HUES48 (cell line): Measurements from ENCODE around the gene CTDP1.
"Not testable (repeated sequence)": the region's sequence is repeated elsewhere in the genome, so short reads cannot be mapped to it uniquely, and the experiment has no call there.

Experiments used
- H3K27ac ChIP-seq: one replicate; pipeline ENCODE4 v1.7.0; 2013; ENCODE audit warnings: low read depth, low read length, inconsistent platforms
- H3K27me3 ChIP-seq: 2 replicates; pipeline ENCODE4 v1.6.1; 2013; ENCODE audit warnings: mild to moderate bottlenecking, low read length; ENCODE audit not compliant: control insufficient read depth, insufficient read depth
- H3K36me3 ChIP-seq: 2 replicates; pipeline ENCODE4 v1.6.1; 2013; ENCODE audit warnings: low read length; ENCODE audit not compliant: control insufficient read depth, insufficient read depth
- H3K4me1 ChIP-seq: 2 replicates; pipeline ENCODE4 v1.6.1; 2013; ENCODE audit warnings: mild to moderate bottlenecking, low read length; ENCODE audit not compliant: control insufficient read depth, insufficient read depth
- H3K4me3 ChIP-seq: 2 replicates; pipeline ENCODE4 v1.5.1; 2013; ENCODE audit warnings: mild to moderate bottlenecking, low read depth, low read length
- H3K9ac ChIP-seq: 2 replicates; pipeline ENCODE4 v1.6.1; 2013; ENCODE audit warnings: mild to moderate bottlenecking, low read depth, low read length, moderate library complexity
- H3K9me3 ChIP-seq: 2 replicates; pipeline ENCODE4 v1.6.1; 2013; ENCODE audit warnings: low read length; ENCODE audit not compliant: control insufficient read depth, insufficient read depth

CTDP1 gene

DNA sequence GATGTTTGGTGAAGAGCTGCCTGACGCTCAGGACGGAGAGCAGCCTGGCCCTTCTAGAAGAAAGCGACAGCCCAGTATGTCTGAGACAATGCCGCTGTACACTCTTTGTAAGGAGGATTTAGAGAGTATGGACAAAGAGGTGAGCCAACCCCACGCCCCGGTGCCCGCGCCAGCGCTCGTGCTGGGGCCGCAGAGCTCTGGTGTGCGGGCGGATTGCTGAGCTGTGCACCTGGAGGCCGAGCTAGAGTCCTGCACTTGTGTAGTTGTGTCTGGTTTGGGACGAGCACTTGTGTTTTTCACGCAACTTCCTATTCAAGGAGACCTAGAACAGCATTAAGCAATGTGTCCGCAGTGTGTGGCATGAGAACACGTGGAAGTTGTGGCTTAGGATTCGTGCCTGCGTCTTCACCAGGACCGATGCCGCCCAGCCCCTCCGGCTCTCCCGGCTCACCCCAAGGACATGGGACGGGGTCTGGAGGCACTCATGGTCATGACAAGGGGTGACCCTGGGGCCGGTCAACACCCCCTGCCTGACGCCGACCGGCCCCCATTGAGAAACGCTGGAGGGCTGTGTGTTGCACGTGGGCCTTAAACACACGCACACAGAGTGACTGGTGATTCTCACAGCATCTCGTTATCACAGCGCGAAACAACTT, 49.5 kb downstream of the CTDP1 start:
- Histone ChIP-seq H3K9ac (no peak overlapping the region), H3K36me3 (peaks cover 54% of the 10 kb centered on the region), H3K4me1 (no peaks in the 10 kb centered on the region), H3K9me3 (peaks cover 12% of the 10 kb centered on the region), H3K4me3 (no peak overlapping the region), H3K27ac (no peak overlapping the region), H3K27me3 (no peaks in the 10 kb centered on the region)

DNA sequence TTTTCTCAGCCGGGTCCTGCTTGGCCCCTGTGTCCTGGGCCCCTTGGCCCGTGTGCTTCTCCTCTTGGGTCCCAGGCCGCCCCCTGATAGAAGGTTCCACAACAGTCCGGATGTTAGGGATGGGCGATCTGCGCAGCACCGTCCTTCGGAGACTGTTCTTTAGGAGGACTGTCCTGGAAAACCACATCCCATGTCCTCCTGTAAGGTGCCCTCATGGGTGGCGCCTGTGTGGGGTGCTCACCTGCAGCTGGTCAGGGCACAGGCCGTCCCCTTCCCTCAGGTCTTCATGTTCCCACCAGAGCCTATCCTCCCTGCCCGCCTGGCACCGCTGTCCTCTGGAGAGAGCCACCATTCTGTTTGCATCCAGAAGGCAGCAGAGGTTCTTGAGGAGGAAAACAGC, 50.0 kb downstream of the CTDP1 start:
- H3K4me3 ChIP-seq = no peak overlapping the region
- peaks cover 12% of the 10 kb centered on the region for H3K9me3 ChIP-seq
- no peak overlapping the region for H3K27ac ChIP-seq
- peaks cover 53% of the 10 kb centered on the region for H3K36me3 ChIP-seq
- no peaks in the 10 kb centered on the region for H3K4me1 ChIP-seq
- no peaks in the 10 kb centered on the region for H3K27me3 ChIP-seq
- no peak overlapping the region for H3K9ac ChIP-seq

DNA sequence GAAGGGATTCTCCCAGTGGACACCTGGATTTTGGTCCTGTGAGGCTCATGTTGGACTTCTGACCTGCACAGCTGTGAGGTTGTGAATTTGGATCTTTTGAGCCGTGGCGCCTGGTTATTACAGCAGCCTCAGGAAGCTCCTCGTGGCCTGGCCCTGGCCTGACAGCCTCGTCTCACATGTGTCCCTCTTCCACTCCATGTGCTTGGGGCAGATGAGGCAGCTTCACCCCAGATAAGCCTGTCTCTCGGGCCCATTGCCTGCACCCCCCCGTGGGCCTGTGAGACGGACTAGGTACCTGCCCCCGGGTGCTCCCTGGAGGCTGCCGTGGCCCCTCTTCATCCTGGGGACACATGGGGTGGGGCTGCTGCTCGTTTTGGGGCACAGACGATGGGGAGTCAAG, 51.2 kb downstream of the CTDP1 start:
- Histone ChIP-seq H3K4me1 (no peaks in the 10 kb centered on the region), H3K36me3 (peaks cover 65% of the 10 kb centered on the region), H3K4me3 (no peak overlapping the region), H3K9ac (no peak overlapping the region), H3K27ac (no peak overlapping the region), H3K27me3 (no peaks in the 10 kb centered on the region), H3K9me3 (peaks cover 12% of the 10 kb centered on the region)

DNA sequence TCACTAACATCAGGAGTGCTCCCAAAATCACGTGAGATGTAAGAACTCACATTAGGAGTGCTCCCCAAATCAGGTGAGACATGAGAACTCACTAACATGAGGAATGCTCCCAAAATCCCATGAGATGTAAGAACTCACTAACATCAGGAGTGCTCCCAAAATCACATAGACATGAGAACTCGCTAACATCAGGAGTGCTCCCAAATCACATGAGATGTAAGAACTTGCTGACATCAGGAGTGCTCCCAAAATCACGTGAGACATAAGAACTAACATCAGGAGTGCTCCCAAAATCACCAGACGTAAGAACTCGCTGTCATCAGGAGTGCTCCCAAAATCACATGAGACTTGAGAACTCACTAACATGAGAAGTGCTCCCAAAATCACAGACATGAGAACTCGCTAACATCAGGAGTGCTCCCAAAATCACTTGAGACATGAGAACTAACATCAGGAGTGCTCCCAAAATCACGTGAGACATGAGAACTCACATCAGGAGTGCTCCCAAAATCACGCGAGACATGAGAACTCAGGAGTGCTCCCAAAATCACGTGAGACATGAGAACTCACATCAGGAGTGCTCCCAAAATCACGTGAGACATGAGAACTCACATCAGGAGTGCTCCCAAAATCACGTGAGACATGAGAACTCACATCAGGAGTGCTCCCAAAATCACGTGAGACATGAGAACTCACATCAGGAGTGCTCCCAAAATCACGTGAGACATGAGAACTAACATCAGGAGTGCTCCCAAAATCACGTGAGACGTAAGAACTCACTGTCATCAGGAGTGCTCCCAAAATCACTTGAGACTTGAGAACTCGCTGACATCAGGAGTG, 52.5 kb downstream of the CTDP1 start:
- Histone ChIP-seq H3K36me3 (peaks cover 77% of the 10 kb centered on the region), H3K9me3 (peaks cover 12% of the 10 kb centered on the region)
- H3K27me3 ChIP-seq, H3K27ac ChIP-seq, H3K4me1 ChIP-seq, H3K9ac ChIP-seq, H3K4me3 ChIP-seq: not testable (repeated sequence)

DNA sequence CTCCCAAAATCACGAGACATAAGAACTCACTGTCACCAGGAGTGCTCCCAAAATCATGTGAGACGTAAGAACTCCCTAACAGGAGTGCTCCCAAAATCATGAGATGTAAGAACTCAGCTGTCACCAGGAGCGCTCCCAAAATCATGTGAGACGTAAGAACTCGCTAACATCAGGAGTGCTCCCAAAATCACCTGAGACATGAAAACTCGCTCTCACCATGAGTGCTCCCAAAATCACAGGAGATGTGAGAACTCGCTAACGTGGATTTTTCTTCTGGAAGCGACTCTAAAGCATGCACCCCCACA, 53.1 kb downstream of the CTDP1 start:
- Histone ChIP-seq H3K4me3 (no peak overlapping the region), H3K36me3 (peaks cover 83% of the 10 kb centered on the region), H3K27me3 (no peaks in the 10 kb centered on the region), H3K9ac (no peak overlapping the region), H3K27ac (no peak overlapping the region), H3K4me1 (no peaks in the 10 kb centered on the region), H3K9me3 (peaks cover 12% of the 10 kb centered on the region)

DNA sequence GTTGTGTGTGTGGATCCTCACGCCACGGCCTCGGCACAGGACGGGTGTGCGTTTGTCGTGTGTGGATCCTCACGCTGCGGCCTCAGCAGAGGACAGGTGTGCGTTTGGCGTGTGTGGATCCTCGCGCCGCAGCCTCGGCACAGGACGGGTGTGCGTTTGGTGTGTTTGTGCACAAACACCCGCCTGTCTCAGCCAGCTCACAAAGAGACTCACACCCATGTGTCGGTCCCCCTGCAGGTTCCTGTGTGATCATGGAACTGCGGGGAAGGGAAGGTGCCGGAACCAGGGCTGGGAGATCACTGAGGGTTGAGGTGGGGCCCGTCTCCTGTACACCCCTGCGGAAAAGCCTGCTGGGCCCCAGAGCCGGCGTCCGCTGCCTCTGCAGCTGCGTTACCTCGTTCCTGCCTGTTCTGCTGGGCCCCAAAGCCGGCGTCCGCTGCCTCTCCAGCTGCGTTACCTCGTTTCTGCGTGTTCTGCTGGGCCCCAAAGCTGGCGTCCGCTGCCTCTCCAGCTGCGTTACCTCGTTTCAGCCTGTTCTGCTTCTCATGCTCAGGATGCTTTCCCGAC, 53.6 kb downstream of the CTDP1 start:
- no peak overlapping the region for H3K4me3 ChIP-seq
- peaks cover 86% of the 10 kb centered on the region for H3K36me3 ChIP-seq
- no peak overlapping the region for H3K9ac ChIP-seq

DNA sequence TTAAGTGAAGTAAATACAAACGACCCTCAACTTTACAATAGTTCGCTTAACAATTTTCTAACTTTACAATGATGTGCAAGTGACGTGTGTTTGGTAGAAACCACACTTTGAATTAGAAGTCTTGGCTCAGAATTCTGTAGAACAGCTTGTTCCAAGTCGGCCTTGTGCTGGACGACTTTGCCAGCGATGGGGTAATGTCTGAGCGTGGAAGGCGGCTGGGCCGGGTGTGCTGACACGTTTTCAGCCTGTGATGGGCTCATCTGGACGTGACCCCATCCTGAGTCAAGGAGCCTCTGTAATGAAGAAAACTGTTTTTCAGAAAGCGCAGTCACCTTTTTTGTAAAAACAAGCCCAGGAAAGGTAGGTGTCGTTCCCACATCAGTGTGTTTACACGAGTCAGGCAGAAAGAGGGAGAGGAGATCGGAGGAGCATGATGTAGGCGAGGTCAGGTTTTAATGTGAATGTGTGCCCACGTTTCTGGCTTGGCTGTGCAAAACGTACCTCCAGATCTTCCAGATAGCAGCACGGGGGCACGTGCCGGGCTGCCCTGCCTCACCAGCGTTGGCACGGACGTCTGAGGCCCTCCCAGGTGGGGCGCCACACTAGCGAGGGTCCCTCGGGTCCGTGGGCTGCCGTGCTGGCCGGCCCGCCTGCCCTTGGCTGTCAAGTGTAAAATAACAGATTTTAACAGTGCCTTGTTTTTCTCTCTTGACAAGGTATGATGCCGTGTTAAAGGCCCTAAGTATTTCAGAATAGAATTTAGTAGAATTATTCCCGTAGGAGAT, 54.6 kb downstream of the CTDP1 start:
- H3K27ac ChIP-seq = no peak overlapping the region
- no peak overlapping the region for H3K9ac ChIP-seq
- no peaks in the 10 kb centered on the region for H3K27me3 ChIP-seq
- peaks cover 12% of the 10 kb centered on the region for H3K9me3 ChIP-seq
- H3K4me1 ChIP-seq = no peaks in the 10 kb centered on the region
- no peak overlapping the region for H3K4me3 ChIP-seq
- H3K36me3 ChIP-seq = peaks cover 84% of the 10 kb centered on the region

More for the DNA sequence above, 53.6 kb downstream of the CTDP1 start:
- H3K27me3 ChIP-seq = no peaks in the 10 kb centered on the region
- H3K4me1 ChIP-seq = no peaks in the 10 kb centered on the region
- H3K9me3 ChIP-seq = peaks cover 12% of the 10 kb centered on the region
- no peak overlapping the region for H3K27ac ChIP-seq

DNA sequence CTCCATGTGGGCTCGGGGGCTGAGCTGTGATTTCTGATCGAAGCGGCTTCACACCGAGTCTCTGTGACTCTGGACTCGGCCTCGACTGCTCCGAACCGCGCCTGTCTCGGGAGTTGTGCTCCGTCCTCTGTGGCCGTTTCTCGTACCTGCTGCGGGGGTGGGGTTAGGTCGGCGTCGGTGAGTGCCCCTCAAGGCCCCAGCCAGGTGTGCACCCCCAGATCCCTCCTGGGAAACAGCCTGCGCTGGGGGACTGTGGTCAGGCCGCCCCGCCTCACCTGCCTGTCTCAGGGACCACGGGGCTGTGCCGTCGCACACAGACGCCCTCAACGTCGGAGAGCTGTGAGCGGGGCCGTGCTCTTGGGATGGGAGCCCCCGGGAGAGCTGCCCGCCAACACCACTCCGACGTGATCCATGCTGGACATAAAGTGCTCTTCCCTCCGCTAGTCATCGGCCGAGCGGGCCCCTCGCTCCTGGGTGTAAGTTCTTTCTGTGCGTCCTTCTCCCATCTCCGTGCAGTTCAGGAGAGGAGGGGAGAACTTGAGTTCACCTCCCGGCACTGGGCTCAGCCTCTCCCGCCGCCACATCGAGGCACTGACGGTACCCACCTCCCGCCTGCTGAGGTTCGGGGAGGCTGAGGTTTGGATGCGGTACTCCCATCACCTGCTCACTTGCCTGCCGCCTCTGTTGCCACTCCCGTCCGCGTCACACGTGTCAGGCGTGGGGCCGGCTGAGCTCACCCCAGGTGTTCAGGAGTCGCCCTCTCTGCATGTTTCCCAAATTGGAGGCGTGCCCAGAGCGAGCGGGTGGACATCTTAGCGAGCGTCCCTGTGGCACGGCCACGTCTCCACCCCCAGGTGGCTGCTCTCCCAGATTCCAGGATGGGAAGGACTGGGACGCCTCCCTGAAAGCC, 55.7 kb downstream of the CTDP1 start:
- H3K4me1 ChIP-seq = no peaks in the 10 kb centered on the region
- no peak overlapping the region for H3K27ac ChIP-seq
- no peaks in the 10 kb centered on the region for H3K27me3 ChIP-seq
- peaks cover 76% of the 10 kb centered on the region for H3K36me3 ChIP-seq
- peaks cover 12% of the 10 kb centered on the region for H3K9me3 ChIP-seq
- H3K4me3 ChIP-seq = no peak overlapping the region
- H3K9ac ChIP-seq = no peak overlapping the region

DNA sequence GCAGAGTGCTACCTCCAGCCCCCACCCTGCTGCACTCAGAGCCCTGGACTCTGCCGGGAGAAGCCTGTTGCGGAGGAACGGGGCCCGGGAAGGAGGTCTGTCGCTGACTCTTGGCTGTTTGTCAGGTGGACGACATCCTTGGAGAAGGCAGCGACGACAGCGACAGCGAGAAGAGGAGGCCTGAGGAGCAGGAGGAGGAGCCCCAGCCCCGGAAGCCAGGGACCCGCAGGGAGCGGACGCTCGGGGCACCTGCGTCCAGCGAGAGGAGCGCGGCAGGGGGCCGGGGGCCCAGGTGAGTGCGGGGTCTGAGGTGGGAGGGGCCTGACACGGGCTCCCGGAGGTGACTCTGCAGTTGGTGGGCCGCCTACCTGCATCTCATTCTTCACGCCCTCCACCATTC, 56.6 kb downstream of the CTDP1 start:
- Histone ChIP-seq H3K27me3 (no peaks in the 10 kb centered on the region), H3K9me3 (peaks cover 8% of the 10 kb centered on the region), H3K4me3 (no peak overlapping the region), H3K9ac (no peak overlapping the region), H3K36me3 (peaks cover 75% of the 10 kb centered on the region), H3K4me1 (no peaks in the 10 kb centered on the region), H3K27ac (no peak overlapping the region)

DNA sequence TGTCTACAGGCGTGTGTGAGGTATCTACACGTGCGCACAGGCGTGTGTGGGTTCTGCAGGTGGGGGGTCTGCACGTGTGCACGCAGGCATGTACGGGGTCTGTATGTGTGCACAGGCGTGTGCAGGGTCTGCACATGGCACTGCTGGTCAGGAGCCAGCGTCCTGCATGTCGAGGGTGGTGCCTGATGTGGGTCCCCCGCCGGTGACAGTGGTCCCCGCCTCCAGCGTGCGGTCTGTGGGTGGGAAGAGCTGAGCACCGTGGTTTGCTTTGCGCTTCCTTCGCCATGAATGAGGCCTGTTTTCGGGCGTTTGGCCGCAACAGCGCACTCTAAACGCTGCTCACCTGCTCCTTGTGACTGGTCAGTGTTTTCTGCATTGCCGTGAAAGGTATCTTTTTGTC, 57.2 kb downstream of the CTDP1 start:
- Histone ChIP-seq H3K4me1 (no peaks in the 10 kb centered on the region), H3K9me3 (peaks cover 4% of the 10 kb centered on the region), H3K27ac (no peak overlapping the region), H3K4me3 (no peak overlapping the region), H3K9ac (no peak overlapping the region), H3K36me3 (peaks cover 74% of the 10 kb centered on the region), H3K27me3 (no peaks in the 10 kb centered on the region)
